Mesenchymal stem cell (in vitro differentiated cells and primary cell): ENCODE results near the gene SHISAL2A.

Experiments used
- DNase-seq: peaks from one replicate; pipeline ENCODE4 v3.0.0-alpha.2; 2013
- H2AFZ ChIP-seq: one replicate; pipeline ENCODE4 v1.6.1; 2013; ENCODE audit warnings: low read depth, mild to moderate bottlenecking, control low read depth, inconsistent platforms, low read length, moderate library complexity
- H2AK5ac ChIP-seq: 2 replicates; pipeline ENCODE4 v1.6.1; 2013; ENCODE audit warnings: low read length, moderate library complexity, mild to moderate bottlenecking, inconsistent platforms; ENCODE audit not compliant: severe bottlenecking
- H2BK120ac ChIP-seq: one replicate; pipeline ENCODE4 v1.6.1; 2013; ENCODE audit warnings: low read depth, mild to moderate bottlenecking, inconsistent platforms, low read length, moderate library complexity
- H2BK12ac ChIP-seq, 2 experiments: one replicate each; pipeline ENCODE4 v1.6.1; 2013; ENCODE audit warnings: inconsistent platforms in 2 of 2, low read length in 2 of 2, mild to moderate bottlenecking in 2 of 2, moderate library complexity in 2 of 2, control low read depth in 1 of 2
- H2BK15ac ChIP-seq: one replicate; pipeline ENCODE4 v1.6.1; 2013; ENCODE audit warnings: mild to moderate bottlenecking, low read depth, inconsistent platforms; ENCODE audit not compliant: poor library complexity, severe bottlenecking
- H2BK5ac ChIP-seq: 2 replicates; pipeline ENCODE4 v1.6.1; 2013; ENCODE audit warnings: low read depth, mild to moderate bottlenecking, low read length, control low read depth, inconsistent platforms; ENCODE audit not compliant: poor library complexity, severe bottlenecking
- H3K14ac ChIP-seq, 2 experiments: one replicate each; pipeline ENCODE4 v1.6.1; 2013; ENCODE audit warnings: inconsistent platforms in 2 of 2, low read length in 2 of 2, control low read depth in 1 of 2, mild to moderate bottlenecking in 1 of 2, moderate library complexity in 1 of 2
- H3K18ac ChIP-seq, 2 experiments: one replicate each; pipeline ENCODE4 v1.6.1; 2013; ENCODE audit warnings: inconsistent platforms in 2 of 2, low read length in 2 of 2, control low read depth in 1 of 2, low read depth in 1 of 2, mild to moderate bottlenecking in 1 of 2
- H3K23ac ChIP-seq, 2 experiments: one replicate each; pipeline ENCODE4 v1.6.1; 2013; ENCODE audit warnings: inconsistent platforms in 2 of 2, low read length in 2 of 2, mild to moderate bottlenecking in 2 of 2, moderate library complexity in 2 of 2, control low read depth in 1 of 2
- H3K27ac ChIP-seq: 2 replicates; pipeline ENCODE4 v1.5.1; 2013; ENCODE audit warnings: mild to moderate bottlenecking, moderate library complexity, low read length, control low read depth, inconsistent platforms; ENCODE audit not compliant: poor library complexity, severe bottlenecking
- H3K27me3 ChIP-seq, 2 experiments: 2 replicates each; pipeline versions ENCODE4 v1.6.1 to v1.7.0; 2013; ENCODE audit warnings: low read length in 2 of 2, mild to moderate bottlenecking in 2 of 2, moderate library complexity in 2 of 2, control low read depth in 1 of 2, inconsistent platforms in 1 of 2; ENCODE audit not compliant: control insufficient read depth in 1 of 2, insufficient read depth in 1 of 2
- H3K36me3 ChIP-seq, 2 experiments: 2 replicates each; pipeline versions ENCODE4 v1.6.1 to v1.7.0; 2013; ENCODE audit warnings: low read length in 2 of 2, control low read depth in 1 of 2, inconsistent platforms in 1 of 2, low read depth in 1 of 2, mild to moderate bottlenecking in 1 of 2; ENCODE audit not compliant: insufficient read depth in 2 of 2, control insufficient read depth in 1 of 2
- H3K4ac ChIP-seq, 2 experiments: one replicate each; pipeline ENCODE4 v1.6.1; 2013; ENCODE audit warnings: inconsistent platforms in 2 of 2, low read length in 2 of 2, mild to moderate bottlenecking in 2 of 2, moderate library complexity in 2 of 2, control low read depth in 1 of 2, low read depth in 1 of 2
- H3K4me1 ChIP-seq: 2 replicates; pipeline ENCODE4 v1.6.1; 2013; ENCODE audit warnings: low read depth, low read length, control low read depth; ENCODE audit not compliant: control insufficient read depth, insufficient read depth
- H3K4me2 ChIP-seq: 2 replicates; pipeline ENCODE4 v1.6.1; 2013; ENCODE audit warnings: low read length, mild to moderate bottlenecking, inconsistent platforms; ENCODE audit not compliant: poor library complexity, severe bottlenecking
- H3K4me3 ChIP-seq, 2 experiments: 2 replicates each; pipeline versions ENCODE4 v1.5.1 to v1.7.0; 2013; ENCODE audit warnings: low read length in 2 of 2, mild to moderate bottlenecking in 2 of 2, control low read depth in 1 of 2, low read depth in 1 of 2; ENCODE audit not compliant: insufficient read depth in 1 of 2
- H3K79me1 ChIP-seq: replicated peaks from 2 replicates; pipeline ENCODE4 v1.6.1; 2013; ENCODE audit warnings: mild to moderate bottlenecking, control low read depth, low read length, inconsistent platforms; ENCODE audit not compliant: poor library complexity, severe bottlenecking
- H3K9ac ChIP-seq: 2 replicates; pipeline ENCODE4 v1.7.0; 2013; ENCODE audit warnings: mild to moderate bottlenecking, low read length, moderate library complexity
- H3K9me3 ChIP-seq: 2 replicates; pipeline ENCODE4 v1.7.0; 2013; ENCODE audit warnings: mild to moderate bottlenecking, low read length; ENCODE audit not compliant: control insufficient read depth
- H4K8ac ChIP-seq: one replicate; pipeline ENCODE4 v1.6.1; 2013; ENCODE audit warnings: inconsistent platforms, mild to moderate bottlenecking, low read length, moderate library complexity
- H4K91ac ChIP-seq: one replicate; pipeline ENCODE4 v1.6.1; 2013; ENCODE audit warnings: mild to moderate bottlenecking, low read length, inconsistent platforms
- WGBS: methylation state at CpG from one replicate; pipeline ENCODE4 v1.1.7; 2013; ENCODE audit warnings: mixed read lengths; 5-methylcytosine and 5-hydroxymethylcytosine counted together

The SHISAL2A gene

GRCh38 chr1:52629325-52629643 is 3.7 kb upstream of the SHISAL2A start:
- no peak overlapping the region for H3K4ac ChIP-seq
- no peaks in the 10 kb centered on the region for H3K79me1 ChIP-seq
- H2BK12ac ChIP-seq, result no peak overlapping the region
- no peak overlapping the region for H3K9ac ChIP-seq
- H3K4me1 ChIP-seq, result peaks cover 13% of the 10 kb centered on the region
- H3K36me3 ChIP-seq, result no peaks in the 10 kb centered on the region
- no peak overlapping the region for H2BK5ac ChIP-seq
- H2BK15ac ChIP-seq, result no peak overlapping the region
- WGBS, result 54% methylated on average over 7 of the region's 7 CpGs
- no peak overlapping the region for H2AFZ ChIP-seq
- no peak overlapping the region for H3K4me3 ChIP-seq
- no peak for DNase-seq
- no peak overlapping the region for H4K91ac ChIP-seq
- no peak overlapping the region for H4K8ac ChIP-seq
- peaks cover 27 to 39% of the 10 kb centered on the region in 2 experiments for H3K27me3 ChIP-seq
- H3K14ac ChIP-seq, result no peak overlapping the region
- no peaks in the 10 kb centered on the region for H3K9me3 ChIP-seq
- no peak overlapping the region for H3K18ac ChIP-seq
- H3K27ac ChIP-seq, result no peak overlapping the region
- no peak overlapping the region for H3K23ac ChIP-seq
- no peak overlapping the region for H2AK5ac ChIP-seq
- no peak overlapping the region for H3K4me2 ChIP-seq
- H2BK120ac ChIP-seq, result no peak overlapping the region

- Histone ChIP-seq H3K4me3 (no peak overlapping the region), H3K18ac (no peak overlapping the region), H2BK15ac (no peak overlapping the region), H4K8ac (no peak overlapping the region), H2BK12ac (no peak overlapping the region), H3K36me3 (no peaks in the 10 kb centered on the region), H3K9me3 (no peaks in the 10 kb centered on the region), H3K23ac (no peak overlapping the region), H3K4me1 (peaks cover 13% of the 10 kb centered on the region), H3K27me3 (peaks cover 30 to 42% of the 10 kb centered on the region in 2 experiments), H2BK120ac (no peak overlapping the region), H3K9ac (no peak overlapping the region), H3K79me1 (no peaks in the 10 kb centered on the region), H4K91ac (no peak overlapping the region), H3K4ac (no peak overlapping the region), H3K14ac (no peak overlapping the region), H2AK5ac (no peak overlapping the region), H3K4me2 (no peak overlapping the region), H2BK5ac (no peak overlapping the region), H3K27ac (no peak overlapping the region), H2AFZ (no peak overlapping the region)
- no peak for DNase-seq
- WGBS, result 88% methylated on average over 1 of the region's 2 CpGs
These were observed 3.3 kb upstream of the SHISAL2A start for GRCh38 chr1:52629667-52630066.

GRCh38 chr1:52631759-52632331 is 1.1 kb upstream of the SHISAL2A start:
- Histone ChIP-seq H3K79me1 (no peaks in the 10 kb centered on the region), H2BK12ac (no peak overlapping the region), H3K4me1 (peaks cover 16% of the 10 kb centered on the region), H2BK120ac (no peak overlapping the region), H4K8ac (no peak overlapping the region), H3K9me3 (no peaks in the 10 kb centered on the region), H3K4me3 (no peak overlapping the region), H2BK5ac (no peak overlapping the region), H4K91ac (no peak overlapping the region), H2BK15ac (no peak overlapping the region), H3K14ac (no peak overlapping the region), H2AK5ac (no peak overlapping the region), H2AFZ (no peak overlapping the region), H3K18ac (no peak overlapping the region), H3K23ac (no peak overlapping the region), H3K4ac (no peak overlapping the region), H3K4me2 (no peak overlapping the region), H3K27me3 (peaks cover 30 to 59% of the 10 kb centered on the region in 2 experiments), H3K27ac (no peak overlapping the region), H3K9ac (no peak overlapping the region), H3K36me3 (no peaks in the 10 kb centered on the region)
- no peak for DNase-seq
- 72% methylated on average over 6 of the region's 8 CpGs for WGBS

GRCh38 chr1:52633291-52633754 is 355 bp downstream of the SHISAL2A start:
- no peak overlapping the region for H2AFZ ChIP-seq
- no peaks in the 10 kb centered on the region for H3K9me3 ChIP-seq
- no peak overlapping the region for H4K8ac ChIP-seq
- H2AK5ac ChIP-seq, result no peak overlapping the region
- H3K18ac ChIP-seq, result peak overlapping the region in 1 of 2 experiments; percentile 16
- peak overlapping the region; percentile 88 for H3K4me2 ChIP-seq
- H3K4me1 ChIP-seq, result peaks cover 19% of the 10 kb centered on the region
- H3K36me3 ChIP-seq, result no peaks in the 10 kb centered on the region
- peak overlapping the region; percentile 10 to 75 for H3K23ac ChIP-seq
- peak overlapping the region; percentile 3 for H2BK15ac ChIP-seq
- H3K9ac ChIP-seq, result no peak overlapping the region
- H3K79me1 ChIP-seq, result no peaks in the 10 kb centered on the region
- no peak for DNase-seq
- H3K27me3 ChIP-seq, result peaks cover 26 to 74% of the 10 kb centered on the region in 2 experiments
- H3K4ac ChIP-seq, result peak overlapping the region in 1 of 2 experiments; percentile 29
- H3K14ac ChIP-seq, result peak overlapping the region in 1 of 2 experiments; percentile 9
- peak overlapping the region; percentile 18 for H4K91ac ChIP-seq
- no peak overlapping the region for H2BK5ac ChIP-seq
- H2BK12ac ChIP-seq, result peak overlapping the region in 1 of 2 experiments; percentile 11
- no peak overlapping the region for H2BK120ac ChIP-seq
- H3K4me3 ChIP-seq, result peak overlapping the region; percentile 37 to 46
- H3K27ac ChIP-seq, result no peak overlapping the region
- 8% methylated on average over 37 of the region's 52 CpGs for WGBS
